Stimulated activated naive CD8-positive, alpha-beta T cell treated with anti-CD3 and anti-CD28 coated beads, Interleukin-15, Interleukin-2, amounts not matched to agents 100 ng/mL and 50 ng/mL, for 24 hours (primary cell): ENCODE data around the gene LGALS9.
A peak's percentile ranks its signal among the peaks of the same experiment; 100 is the strongest.
"Not testable (repeated sequence)": the region's sequence is repeated elsewhere in the genome, so short reads cannot be mapped to it uniquely, and the experiment has no call there.

Experiments
- H3K27ac Mint-ChIP-seq: one replicate; pipeline ENCODE4 v1.8.0; 2021; ENCODE audit warnings: mild to moderate bottlenecking, mixed read lengths
- H3K27me3 Mint-ChIP-seq: one replicate; pipeline ENCODE4 v1.8.0; 2021; ENCODE audit warnings: mixed read lengths
- H3K36me3 Mint-ChIP-seq: one replicate; pipeline ENCODE4 v1.8.0; 2021; ENCODE audit warnings: low read depth, mixed read lengths
- H3K4me1 Mint-ChIP-seq: one replicate; pipeline ENCODE4 v1.8.0; 2021; ENCODE audit warnings: low read depth, mixed read lengths
- H3K4me3 Mint-ChIP-seq: one replicate; pipeline ENCODE4 v1.8.0; 2021; ENCODE audit warnings: mild to moderate bottlenecking, mixed read lengths
- H3K9me3 Mint-ChIP-seq: one replicate; pipeline ENCODE4 v1.8.0; 2021; ENCODE audit warnings: mixed read lengths

The LGALS9 gene

DNA sequence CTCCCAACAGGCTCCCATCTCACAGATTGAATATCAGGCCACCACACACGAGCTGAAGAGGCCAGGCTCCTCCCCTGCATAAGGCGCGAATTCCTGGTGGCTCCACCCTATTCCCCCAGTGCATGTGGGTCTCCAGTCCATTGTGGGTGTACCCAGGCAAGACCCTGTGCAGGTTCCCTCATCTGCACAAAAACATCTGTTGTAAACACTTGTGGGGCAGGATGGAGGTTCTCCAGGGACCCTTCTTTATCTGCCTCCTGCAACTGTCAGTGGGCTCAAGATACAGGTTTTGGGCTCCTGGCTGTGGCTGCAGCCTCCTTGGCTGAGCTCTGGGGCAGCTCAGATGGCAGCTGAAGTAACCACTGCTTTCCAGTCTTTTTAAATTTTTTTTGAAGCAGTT lies 17.6 kb upstream of the LGALS9 start:
- H3K9me3 Mint-ChIP-seq = no peaks in the 10 kb centered on the region
- no peaks in the 10 kb centered on the region for H3K27me3 Mint-ChIP-seq
- peaks cover 33% of the 10 kb centered on the region for H3K4me1 Mint-ChIP-seq
- H3K27ac Mint-ChIP-seq = no peak overlapping the region
- H3K4me3 Mint-ChIP-seq = no peak overlapping the region
- peaks cover 77% of the 10 kb centered on the region for H3K36me3 Mint-ChIP-seq

DNA sequence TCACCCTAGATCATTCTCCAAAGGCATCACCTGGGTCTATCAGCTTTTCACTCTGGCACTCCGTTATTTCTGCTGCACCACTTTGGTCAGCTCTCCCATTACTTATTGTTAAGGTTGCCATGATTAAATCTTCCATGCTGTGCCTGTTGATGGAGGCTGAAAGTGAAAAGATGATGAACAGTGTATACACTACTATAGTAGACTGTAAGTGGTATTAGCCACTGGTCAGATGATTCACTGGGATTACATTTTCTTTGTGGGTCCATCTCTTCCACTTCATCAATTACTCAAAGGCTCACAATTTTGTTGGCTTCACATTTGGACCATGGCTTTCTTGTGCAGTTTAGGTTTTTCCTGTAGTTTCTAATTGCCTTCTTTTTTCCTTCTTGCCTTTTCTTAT lies 15.9 kb upstream of the LGALS9 start:
- Mint-ChIP-seq H3K4me3 (no peak overlapping the region), H3K36me3 (peaks cover 74% of the 10 kb centered on the region), H3K27me3 (no peaks in the 10 kb centered on the region), H3K9me3 (no peaks in the 10 kb centered on the region), H3K27ac (peak overlapping the region; percentile 45), H3K4me1 (peaks cover 29% of the 10 kb centered on the region)

DNA sequence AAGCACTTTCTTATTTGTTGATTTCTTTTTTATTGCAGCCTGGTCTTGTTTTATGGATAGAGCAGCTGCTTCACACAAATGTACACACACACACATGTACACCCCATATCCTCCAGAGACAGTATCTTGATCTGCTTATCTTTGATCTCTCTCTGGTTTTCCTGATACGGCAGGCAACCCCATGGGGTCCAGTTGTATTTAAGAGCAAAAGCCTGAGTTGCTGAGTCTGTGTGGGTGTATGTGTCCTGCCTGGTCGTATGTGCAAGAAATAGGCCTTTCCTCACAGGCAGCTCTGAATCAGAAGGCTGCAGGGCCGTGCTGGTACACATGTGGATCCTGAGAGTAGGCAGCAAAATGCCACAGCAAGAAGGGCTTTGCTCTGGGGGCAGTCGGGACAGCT lies 14.6 kb upstream of the LGALS9 start:
- peaks cover 73% of the 10 kb centered on the region for H3K36me3 Mint-ChIP-seq
- no peak overlapping the region for H3K4me3 Mint-ChIP-seq
- H3K4me1 Mint-ChIP-seq = peaks cover 41% of the 10 kb centered on the region
- peak overlapping the region; percentile 83 for H3K27ac Mint-ChIP-seq
- H3K27me3 Mint-ChIP-seq = no peaks in the 10 kb centered on the region
- H3K9me3 Mint-ChIP-seq = no peaks in the 10 kb centered on the region

DNA sequence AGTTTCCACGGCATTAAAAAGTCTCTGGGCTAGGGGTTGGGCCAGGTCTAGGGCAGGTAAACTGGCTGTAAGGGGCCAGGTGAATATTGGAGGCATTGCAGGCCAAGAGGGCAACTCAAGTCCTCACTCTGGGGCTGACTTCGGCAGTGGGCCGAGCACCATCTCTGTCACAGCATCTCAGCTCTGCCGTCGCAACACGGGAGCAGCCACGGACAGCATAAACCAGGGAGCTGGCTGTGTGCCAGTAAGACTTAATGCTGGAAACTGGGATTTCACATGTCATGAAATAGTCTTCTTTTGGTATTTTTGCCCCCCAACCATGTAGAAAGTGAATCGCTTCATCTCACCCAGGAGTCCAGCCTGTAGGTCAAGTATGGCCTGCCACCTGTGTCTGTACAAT lies 12.6 kb upstream of the LGALS9 start:
- no peaks in the 10 kb centered on the region for H3K9me3 Mint-ChIP-seq
- peak overlapping the region; percentile 68 for H3K27ac Mint-ChIP-seq
- H3K27me3 Mint-ChIP-seq = no peaks in the 10 kb centered on the region
- H3K36me3 Mint-ChIP-seq = peaks cover 78% of the 10 kb centered on the region
- H3K4me1 Mint-ChIP-seq = peaks cover 34% of the 10 kb centered on the region
- H3K4me3 Mint-ChIP-seq = no peak overlapping the region

DNA sequence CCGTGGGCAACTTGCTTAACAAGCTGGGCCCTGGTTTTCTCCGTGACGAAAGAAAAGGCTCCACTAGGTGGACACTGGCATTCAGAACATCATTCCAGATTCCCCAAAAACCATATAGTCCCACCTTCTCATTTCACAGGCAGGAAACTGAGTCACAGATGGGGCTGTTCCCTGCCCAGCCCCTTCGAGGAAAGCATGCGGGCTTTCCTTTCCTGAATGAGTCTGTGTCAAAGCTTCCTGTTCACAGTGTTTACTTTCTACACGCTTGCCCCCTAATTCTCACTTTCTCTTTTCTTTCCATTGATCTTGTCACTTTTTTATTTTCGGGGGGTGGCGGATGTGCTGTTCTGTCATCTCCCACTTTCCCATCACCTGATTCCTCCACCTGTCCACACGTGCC lies 10.3 kb upstream of the LGALS9 start:
- H3K27ac Mint-ChIP-seq = no peak overlapping the region
- no peaks in the 10 kb centered on the region for H3K9me3 Mint-ChIP-seq
- H3K27me3 Mint-ChIP-seq = no peaks in the 10 kb centered on the region
- peaks cover 24% of the 10 kb centered on the region for H3K4me1 Mint-ChIP-seq
- H3K4me3 Mint-ChIP-seq = no peak overlapping the region
- peaks cover 73% of the 10 kb centered on the region for H3K36me3 Mint-ChIP-seq

DNA sequence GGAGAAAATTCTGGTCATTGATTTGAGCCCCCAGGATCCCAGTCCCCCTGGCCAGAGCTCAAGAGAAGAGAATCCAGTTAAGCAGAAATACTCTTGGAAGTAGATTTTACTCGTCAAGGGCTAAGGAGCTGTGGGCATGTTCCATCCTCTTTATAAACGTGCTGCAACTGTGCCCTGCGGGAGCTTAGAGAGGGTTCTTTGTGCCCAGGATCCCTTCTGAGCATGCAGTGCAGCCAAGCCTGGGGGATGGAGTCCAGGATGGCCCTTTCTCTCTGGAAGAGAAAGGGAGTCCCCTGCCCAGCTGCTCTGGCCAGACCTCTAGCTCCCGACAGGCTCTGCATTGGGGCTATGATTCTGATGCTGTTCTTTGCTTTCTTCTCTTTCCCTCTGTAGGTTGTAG lies 9.5 kb upstream of the LGALS9 start:
- no peaks in the 10 kb centered on the region for H3K9me3 Mint-ChIP-seq
- no peak overlapping the region for H3K4me3 Mint-ChIP-seq
- H3K4me1 Mint-ChIP-seq = peaks cover 16% of the 10 kb centered on the region
- no peaks in the 10 kb centered on the region for H3K27me3 Mint-ChIP-seq
- peaks cover 72% of the 10 kb centered on the region for H3K36me3 Mint-ChIP-seq
- H3K27ac Mint-ChIP-seq = no peak overlapping the region

DNA sequence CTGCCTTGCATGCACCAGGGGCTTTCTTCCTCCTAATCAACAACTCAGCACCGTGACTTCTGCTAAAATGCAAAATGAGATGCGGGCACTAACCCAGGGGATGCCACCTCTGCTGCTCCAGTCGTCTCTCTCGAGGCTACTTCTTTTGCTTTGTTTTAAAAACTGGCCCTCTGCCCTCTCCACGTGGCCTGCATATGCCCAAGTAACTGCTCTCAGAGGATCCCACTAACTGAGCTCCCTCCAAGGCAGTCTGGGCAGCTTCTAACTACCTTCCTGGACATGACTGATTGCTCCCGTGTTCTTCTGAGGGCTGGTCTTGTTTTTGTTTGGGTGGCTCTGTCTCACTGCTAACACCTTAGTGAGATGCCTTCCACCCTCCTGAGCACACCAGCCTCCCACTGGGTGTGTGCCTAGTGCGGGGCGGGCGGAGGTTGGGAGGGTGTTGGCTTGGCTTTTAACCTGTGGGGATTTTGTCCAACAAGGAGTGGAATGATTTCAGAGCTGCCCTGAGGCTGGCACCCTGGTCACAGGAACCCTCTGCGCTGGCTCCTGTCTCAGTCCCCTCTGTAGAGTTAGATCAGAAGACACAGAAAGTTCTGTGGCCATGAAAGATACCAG lies 8.9 kb upstream of the LGALS9 start:
- Mint-ChIP-seq H3K4me3 (no peak overlapping the region), H3K27me3 (no peaks in the 10 kb centered on the region), H3K27ac (no peak overlapping the region), H3K9me3 (no peaks in the 10 kb centered on the region), H3K4me1 (peaks cover 12% of the 10 kb centered on the region), H3K36me3 (peaks cover 70% of the 10 kb centered on the region)

DNA sequence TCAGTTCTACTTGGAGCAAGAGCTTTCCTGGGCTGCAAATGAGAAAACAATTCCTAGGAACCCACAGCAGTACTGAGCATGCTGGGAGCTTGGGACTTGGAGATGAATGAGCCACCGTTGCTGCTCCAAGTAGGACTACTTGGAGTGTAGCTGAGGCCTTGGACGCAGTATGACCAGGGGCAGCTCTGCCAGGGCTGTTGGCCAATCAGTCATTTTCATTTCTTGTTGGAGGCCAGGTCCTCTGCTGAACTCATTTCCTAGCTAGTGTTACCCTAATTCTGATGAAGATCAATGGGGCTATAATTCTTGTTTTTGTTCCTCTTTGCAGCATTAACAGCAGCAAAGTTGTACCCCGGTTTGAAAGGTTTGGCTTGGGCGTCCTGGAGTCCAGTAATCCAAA lies 8.0 kb upstream of the LGALS9 start:
- H3K4me1 Mint-ChIP-seq = peaks cover 12% of the 10 kb centered on the region
- H3K36me3 Mint-ChIP-seq = peaks cover 62% of the 10 kb centered on the region
- no peaks in the 10 kb centered on the region for H3K27me3 Mint-ChIP-seq
- H3K27ac Mint-ChIP-seq = no peak overlapping the region
- no peak overlapping the region for H3K4me3 Mint-ChIP-seq
- no peaks in the 10 kb centered on the region for H3K9me3 Mint-ChIP-seq

DNA sequence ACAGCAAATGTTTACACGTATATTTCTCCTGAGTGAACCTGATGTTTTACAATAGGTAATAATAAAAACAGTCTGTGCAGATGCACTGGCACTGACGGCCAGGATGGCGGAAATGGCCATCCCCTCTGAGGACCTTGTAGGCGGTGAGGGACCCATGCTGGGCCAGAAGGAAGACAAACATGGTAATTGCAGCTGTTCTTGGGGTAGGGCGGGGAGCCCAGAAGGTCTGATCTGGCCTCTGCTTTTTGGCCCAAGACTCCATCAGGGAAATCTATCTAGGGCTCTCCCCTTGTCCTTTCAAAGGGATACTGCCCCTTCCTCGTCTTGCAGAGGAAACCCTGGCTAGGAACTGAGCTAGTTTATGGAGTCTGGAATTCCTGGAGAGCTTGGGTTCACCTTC lies 7.4 kb upstream of the LGALS9 start:
- Mint-ChIP-seq H3K27me3 (no peaks in the 10 kb centered on the region), H3K9me3 (no peaks in the 10 kb centered on the region), H3K4me3 (no peak overlapping the region), H3K36me3 (peaks cover 56% of the 10 kb centered on the region), H3K4me1 (peaks cover 12% of the 10 kb centered on the region), H3K27ac (no peak overlapping the region)

DNA sequence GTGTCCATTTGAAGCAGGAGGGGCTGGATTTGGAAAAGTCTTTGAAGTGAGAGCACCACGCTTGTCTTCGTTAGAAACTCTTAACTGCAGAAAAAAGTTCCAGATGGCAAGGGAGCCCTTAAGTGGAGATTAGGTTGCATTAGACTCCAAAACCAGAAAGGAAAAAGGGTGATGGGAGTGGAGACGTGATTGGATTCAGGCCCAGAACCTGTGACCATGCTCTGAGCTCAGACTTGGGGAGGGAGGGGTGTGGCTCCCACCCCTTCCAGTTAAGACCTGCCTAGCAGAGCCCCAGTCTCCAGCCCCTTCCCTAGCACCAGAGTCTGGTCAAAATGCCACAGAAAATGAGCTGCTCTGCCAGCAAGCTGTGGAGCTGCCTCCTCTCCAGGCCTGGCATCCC lies 6.4 kb upstream of the LGALS9 start:
- H3K4me3 Mint-ChIP-seq = no peak overlapping the region
- H3K9me3 Mint-ChIP-seq = no peaks in the 10 kb centered on the region
- peak overlapping the region; percentile 55 for H3K27ac Mint-ChIP-seq
- H3K4me1 Mint-ChIP-seq = peaks cover 16% of the 10 kb centered on the region
- H3K36me3 Mint-ChIP-seq = peaks cover 56% of the 10 kb centered on the region
- H3K27me3 Mint-ChIP-seq = no peaks in the 10 kb centered on the region

DNA sequence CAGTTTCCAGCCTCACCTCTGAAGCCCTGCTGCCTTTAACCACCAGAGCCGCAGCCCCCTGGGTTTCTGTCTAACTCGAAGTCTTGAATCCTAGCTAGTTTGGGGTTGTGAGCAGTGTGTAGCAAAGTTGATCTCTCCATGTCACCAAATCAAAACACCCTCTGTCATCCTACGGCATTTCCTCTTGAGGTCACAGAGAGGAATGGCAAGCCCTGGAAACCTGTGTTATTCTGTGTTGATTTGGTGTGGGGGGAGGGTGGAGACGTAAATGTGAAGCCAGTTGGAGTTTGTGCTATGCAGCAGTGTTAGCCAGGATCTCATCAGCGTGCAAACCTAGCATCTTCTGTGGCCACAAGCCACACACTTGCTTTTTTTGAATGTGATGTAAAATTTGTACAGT lies 5.1 kb upstream of the LGALS9 start:
- Mint-ChIP-seq H3K27me3 (no peaks in the 10 kb centered on the region), H3K36me3 (peaks cover 49% of the 10 kb centered on the region), H3K27ac (peak overlapping the region; percentile 23), H3K4me1 (peaks cover 20% of the 10 kb centered on the region), H3K9me3 (no peaks in the 10 kb centered on the region), H3K4me3 (no peak overlapping the region)

DNA sequence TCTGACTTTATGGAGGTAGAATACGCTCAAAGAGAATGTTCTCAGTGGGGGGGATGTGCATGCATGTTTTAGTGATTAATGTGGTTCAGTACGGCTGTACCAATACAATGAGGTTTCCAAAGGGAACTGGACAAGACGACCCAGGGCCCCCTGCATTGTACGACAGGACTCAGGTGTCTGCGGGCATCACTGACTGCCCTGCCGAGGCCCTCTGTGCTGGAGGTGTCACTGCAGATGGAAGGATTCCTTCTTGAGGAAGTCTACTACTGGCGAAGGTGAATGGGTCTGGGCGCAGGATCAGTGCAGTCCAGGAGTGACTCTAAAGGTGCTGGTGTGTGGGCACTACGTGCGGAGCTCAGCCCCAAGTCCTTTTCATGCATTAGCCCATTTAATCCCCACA lies 3.5 kb upstream of the LGALS9 start:
- H3K9me3 Mint-ChIP-seq = no peaks in the 10 kb centered on the region
- H3K27me3 Mint-ChIP-seq = no peaks in the 10 kb centered on the region
- peaks cover 35% of the 10 kb centered on the region for H3K36me3 Mint-ChIP-seq
- H3K4me1 Mint-ChIP-seq = peaks cover 26% of the 10 kb centered on the region
- H3K27ac Mint-ChIP-seq = no peak overlapping the region
- no peak overlapping the region for H3K4me3 Mint-ChIP-seq

DNA sequence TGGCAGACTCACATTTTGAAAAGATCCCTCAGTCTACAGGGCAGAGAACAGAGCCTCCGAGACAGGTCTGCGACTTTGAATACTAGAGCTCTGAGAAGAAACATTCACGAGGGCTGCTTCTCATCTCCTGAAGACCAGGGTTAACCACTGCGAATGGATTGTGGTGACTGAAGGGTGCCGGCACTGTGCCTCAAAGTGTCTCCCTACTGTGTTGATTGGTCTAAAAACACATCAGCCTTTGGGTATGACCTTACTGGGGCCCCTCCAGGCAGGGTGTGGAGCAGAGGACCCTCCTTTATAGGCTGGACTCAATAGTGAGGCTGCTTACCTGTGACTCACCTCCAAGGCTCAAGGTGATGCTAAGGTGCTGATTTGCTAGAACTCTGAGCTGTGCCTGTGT lies 2.6 kb upstream of the LGALS9 start:
- Mint-ChIP-seq H3K9me3 (no peaks in the 10 kb centered on the region), H3K4me1 (peaks cover 26% of the 10 kb centered on the region), H3K27ac (no peak overlapping the region), H3K36me3 (peaks cover 26% of the 10 kb centered on the region), H3K27me3 (no peaks in the 10 kb centered on the region), H3K4me3 (no peak overlapping the region)

DNA sequence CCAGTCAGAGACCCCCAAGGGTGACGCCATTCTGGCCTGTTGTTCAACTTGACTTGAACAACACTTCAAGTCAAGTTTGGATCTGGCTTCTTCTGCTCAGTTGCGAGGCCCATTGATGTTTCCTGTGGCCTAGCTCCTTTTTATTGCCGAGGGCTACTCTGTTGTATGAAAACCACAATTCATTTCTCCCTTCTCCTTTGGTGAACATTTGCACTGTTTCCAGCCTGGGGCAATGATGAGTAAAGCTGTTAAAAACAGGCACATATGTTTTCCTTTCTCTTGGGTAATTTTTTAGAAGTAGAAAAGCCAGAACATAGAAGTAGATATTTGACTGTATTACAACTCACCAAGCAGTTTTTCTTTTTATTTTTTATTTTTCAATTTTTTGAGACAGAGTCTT lies 1.7 kb upstream of the LGALS9 start:
- not testable (repeated sequence) for H3K27me3 Mint-ChIP-seq, H3K27ac Mint-ChIP-seq, H3K4me3 Mint-ChIP-seq, H3K9me3 Mint-ChIP-seq
- H3K36me3 Mint-ChIP-seq = peaks cover 20% of the 10 kb centered on the region
- H3K4me1 Mint-ChIP-seq = peaks cover 28% of the 10 kb centered on the region

DNA sequence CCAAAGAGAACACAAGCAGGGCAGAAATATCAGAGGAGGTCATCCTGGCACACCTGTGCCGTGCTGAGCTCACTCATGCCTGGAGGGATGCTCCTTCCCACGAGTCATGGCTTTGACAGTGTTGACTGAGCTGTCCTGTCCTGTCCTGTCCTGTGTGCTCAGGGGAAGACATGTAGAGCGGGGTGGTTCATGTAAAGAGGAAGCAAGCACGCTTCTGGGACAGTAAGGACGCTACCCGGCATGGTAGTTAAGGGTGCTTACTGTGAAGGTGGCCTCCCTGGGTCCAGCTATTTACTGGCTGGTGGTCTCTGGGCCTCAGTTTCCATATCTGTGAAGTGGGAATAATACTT lies 398 bp downstream of the LGALS9 start:
- Mint-ChIP-seq H3K27ac (peak overlapping the region; percentile 81), H3K9me3 (no peaks in the 10 kb centered on the region), H3K4me3 (peak overlapping the region; percentile 82), H3K4me1 (peaks cover 44% of the 10 kb centered on the region), H3K27me3 (no peaks in the 10 kb centered on the region), H3K36me3 (peaks cover 16% of the 10 kb centered on the region)

DNA sequence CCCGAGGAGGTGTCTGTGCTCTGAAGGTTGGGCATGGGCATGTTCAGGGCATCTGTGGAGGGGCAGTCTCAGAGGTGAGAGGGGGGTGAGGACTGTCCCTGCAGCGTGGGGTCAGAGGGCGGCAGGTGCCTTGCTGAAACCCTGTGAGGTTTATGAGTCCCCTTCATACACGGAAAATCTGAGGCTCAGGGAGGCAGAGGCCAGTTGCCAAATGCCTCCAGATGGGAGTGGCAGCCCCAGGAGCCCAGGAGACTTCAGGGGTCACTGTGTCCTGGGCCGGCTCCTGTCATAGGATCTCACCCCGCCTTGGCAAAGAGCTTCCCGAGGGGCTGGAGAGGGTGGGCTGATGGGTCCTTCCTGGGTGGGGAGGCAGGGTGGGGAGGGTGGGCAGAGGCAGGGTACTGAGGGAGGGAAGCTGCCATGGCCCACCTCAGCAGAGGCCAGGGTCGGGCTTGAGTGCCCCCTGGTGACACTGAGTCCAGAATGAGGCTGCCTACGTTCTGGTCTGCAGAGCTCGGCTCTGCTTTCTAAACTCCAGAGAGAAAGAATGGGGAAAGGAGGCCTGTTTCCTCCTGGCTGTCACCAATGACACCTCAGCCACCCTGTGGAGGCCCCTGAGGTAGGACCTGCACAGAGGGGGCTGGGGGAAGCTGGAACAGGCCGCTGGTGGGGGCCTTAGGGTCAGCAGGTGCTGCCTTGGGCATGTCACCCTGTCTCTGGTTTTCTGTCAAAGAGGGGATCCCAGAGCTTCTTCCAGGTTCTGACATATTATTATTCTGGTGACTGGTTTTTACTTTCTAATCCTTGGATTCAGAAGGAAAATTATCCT lies 1.1 kb downstream of the LGALS9 start:
- Mint-ChIP-seq H3K36me3 (peaks cover 11% of the 10 kb centered on the region), H3K9me3 (no peaks in the 10 kb centered on the region), H3K4me1 (peaks cover 44% of the 10 kb centered on the region), H3K27me3 (no peaks in the 10 kb centered on the region), H3K4me3 (peak overlapping the region; percentile 82), H3K27ac (peak overlapping the region; percentile 81)
